Lower leg skin (tissue), 4 donors: ENCODE data around the gene FARS2. TPM values are rescaled to one million over a fixed set of nuclear protein-coding genes. Genes with fewer than 3 reads are reported as not detected.

Experiments used
- DNase-seq, 2 donors: peaks; one replicate each; pipeline ENCODE4 v3.0.0-alpha.2; 2019; ENCODE audit warnings: low spot score in 2 of 2
- H3K4me3 ChIP-seq: fragments of 200-600 bp; sonication (generic); 2 replicates; pipeline ENCODE4 v1.5.1; 2017; ENCODE audit warnings: mild to moderate bottlenecking, low read depth; ENCODE audit not compliant: poor library complexity, severe bottlenecking
- POLR2A ChIP-seq, 2 donors: fragments of 450-650 bp; IDR thresholded peaks; one replicate each; pipeline ENCODE4 v1.6.1; 2016 to 2017; ENCODE audit warnings: antibody characterized with exemption in 2 of 2, mild to moderate bottlenecking in 1 of 2, moderate library complexity in 1 of 2
- WGBS, 2 donors: methylation state at CpG; one replicate each; pipeline ENCODE4 v1.1.5; 2018; 5-methylcytosine and 5-hydroxymethylcytosine counted together
- intact Hi-C: fragments of 100-400 bp; cut with DNase I; formaldehyde crosslinking; loops from one replicate; pipeline ENCODE4 v1.15.0; 2023; ENCODE audit warnings: low total_unique reads
- total RNA-seq, 4 donors: library from RNA; depleted of rRNA; stranded (reverse); fragments of >200 nt; gene quantifications; one replicate each; pipeline ENCODE4 v1.1.0, GENCODE V29; 2016
- TF ChIP-seq, protein P1 (sequence below), 3 donors: fragments of 450-650 bp; IDR thresholded peaks; one replicate each; pipeline ENCODE4 v1.5.1; 2016; ENCODE audit warnings: antibody characterized with exemption in 3 of 3, mild to moderate bottlenecking in 3 of 3, moderate library complexity in 2 of 3

FARS2 gene
- total RNA-seq, 4 donors from 2014 or later = 7.0 to 14.7 (median 11.1) TPM

DNA sequence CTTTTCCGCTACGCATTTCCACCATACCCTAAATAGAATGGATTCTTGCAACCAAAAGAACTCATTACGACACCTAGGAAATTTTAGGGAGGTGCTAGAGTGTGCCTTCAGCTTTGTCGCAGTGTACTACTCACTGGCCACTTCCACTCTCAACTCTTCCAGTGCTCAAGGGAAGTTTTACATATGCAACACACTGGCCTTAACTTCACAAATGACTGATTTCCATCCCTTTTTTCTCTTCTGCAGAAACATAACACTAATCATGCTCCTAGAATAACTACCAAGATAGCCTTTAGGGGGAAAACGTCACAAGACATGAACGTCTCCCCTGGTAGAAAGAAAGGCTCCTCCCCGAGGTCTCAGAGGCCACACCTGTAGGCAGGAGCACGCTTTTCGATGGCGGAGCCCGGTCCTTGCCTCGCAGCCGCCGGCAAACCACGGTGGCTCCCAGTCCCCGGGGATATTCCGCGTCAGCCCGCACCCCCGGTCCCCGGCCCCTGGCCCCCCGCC lies 1.1 kb upstream of the FARS2 start:
- H3K4me3 ChIP-seq = peak overlapping the region; percentile 83
- intact Hi-C loops = no loop called here
- TF ChIP-seq, protein P1, sequence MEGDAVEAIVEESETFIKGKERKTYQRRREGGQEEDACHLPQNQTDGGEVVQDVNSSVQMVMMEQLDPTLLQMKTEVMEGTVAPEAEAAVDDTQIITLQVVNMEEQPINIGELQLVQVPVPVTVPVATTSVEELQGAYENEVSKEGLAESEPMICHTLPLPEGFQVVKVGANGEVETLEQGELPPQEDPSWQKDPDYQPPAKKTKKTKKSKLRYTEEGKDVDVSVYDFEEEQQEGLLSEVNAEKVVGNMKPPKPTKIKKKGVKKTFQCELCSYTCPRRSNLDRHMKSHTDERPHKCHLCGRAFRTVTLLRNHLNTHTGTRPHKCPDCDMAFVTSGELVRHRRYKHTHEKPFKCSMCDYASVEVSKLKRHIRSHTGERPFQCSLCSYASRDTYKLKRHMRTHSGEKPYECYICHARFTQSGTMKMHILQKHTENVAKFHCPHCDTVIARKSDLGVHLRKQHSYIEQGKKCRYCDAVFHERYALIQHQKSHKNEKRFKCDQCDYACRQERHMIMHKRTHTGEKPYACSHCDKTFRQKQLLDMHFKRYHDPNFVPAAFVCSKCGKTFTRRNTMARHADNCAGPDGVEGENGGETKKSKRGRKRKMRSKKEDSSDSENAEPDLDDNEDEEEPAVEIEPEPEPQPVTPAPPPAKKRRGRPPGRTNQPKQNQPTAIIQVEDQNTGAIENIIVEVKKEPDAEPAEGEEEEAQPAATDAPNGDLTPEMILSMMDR (IDR thresholded peaks at IDR 0.05) = no peak
- no peak for TF ChIP-seq POLR2A (IDR thresholded peaks at IDR 0.05)
- WGBS, 2 donors = 2 to 5% methylated on average over 12 to 22 of the region's 22 CpGs
- DNase-seq = peak; percentile 23 to 89

DNA sequence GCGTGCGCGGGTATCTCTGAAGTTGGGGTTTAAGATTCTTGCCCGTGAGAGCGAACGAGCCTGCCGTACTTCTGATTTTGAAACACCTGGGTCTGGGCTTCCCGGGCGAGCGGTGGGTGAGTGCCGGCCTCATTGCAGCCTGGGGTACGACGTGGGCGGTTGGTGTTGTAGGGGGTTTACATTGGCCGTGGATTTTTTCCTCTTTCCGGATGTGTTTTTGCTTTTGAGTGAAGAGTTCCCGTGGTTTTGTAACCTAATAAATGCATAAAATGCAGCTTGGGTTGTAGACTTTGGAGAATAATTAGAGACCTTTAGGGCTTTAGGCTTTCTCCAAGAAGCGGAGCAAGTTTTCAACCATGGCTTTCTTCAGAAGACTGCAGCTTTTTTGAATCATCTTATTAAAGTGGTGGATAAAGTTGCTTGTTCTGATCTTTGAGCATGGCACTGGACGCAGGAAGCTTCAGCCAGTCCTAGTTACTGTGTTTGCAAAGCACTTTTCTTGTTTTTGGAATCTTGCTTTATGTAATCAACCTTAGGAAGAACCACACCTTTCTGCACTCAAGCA lies 314 bp downstream of the FARS2 start:
- TF ChIP-seq POLR2A (IDR thresholded peaks at IDR 0.05) = no peak
- TF ChIP-seq, protein P1 (IDR thresholded peaks at IDR 0.05) = no peak
- 0% methylated on average over 17 to 18 of the region's 19 CpGs for WGBS, 2 donors
- intact Hi-C loops = no loop called here
- peak overlapping the region; percentile 83 for H3K4me3 ChIP-seq
- no peak for DNase-seq

DNA sequence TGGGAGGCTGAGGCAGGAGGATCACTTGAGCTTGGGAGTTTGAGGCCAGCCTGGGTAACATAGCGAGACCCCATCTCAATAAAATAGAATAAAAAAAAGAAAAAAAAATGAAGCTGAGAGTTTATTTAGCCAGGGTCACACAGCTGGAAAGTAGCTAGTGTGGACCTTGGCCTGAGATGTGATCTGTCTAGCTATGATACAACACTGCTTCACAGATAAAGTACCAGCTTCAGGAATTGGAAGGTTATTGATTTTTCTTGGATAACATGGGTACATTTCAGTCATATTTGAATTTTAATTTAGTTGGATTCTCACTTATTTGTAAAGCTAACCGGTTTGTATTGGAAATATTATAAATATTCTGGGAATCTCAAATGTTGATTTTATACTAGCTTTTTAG lies 5.1 kb downstream of the FARS2 start:
- 95 to 96% methylated on average over 2 of the region's 2 CpGs for WGBS, 2 donors
- DNase-seq = no peak
- intact Hi-C loops = no loop called here
- TF ChIP-seq, protein P1 (IDR thresholded peaks at IDR 0.05) = no peak
- no peak for TF ChIP-seq POLR2A (IDR thresholded peaks at IDR 0.05)
- no peak overlapping the region for H3K4me3 ChIP-seq

DNA sequence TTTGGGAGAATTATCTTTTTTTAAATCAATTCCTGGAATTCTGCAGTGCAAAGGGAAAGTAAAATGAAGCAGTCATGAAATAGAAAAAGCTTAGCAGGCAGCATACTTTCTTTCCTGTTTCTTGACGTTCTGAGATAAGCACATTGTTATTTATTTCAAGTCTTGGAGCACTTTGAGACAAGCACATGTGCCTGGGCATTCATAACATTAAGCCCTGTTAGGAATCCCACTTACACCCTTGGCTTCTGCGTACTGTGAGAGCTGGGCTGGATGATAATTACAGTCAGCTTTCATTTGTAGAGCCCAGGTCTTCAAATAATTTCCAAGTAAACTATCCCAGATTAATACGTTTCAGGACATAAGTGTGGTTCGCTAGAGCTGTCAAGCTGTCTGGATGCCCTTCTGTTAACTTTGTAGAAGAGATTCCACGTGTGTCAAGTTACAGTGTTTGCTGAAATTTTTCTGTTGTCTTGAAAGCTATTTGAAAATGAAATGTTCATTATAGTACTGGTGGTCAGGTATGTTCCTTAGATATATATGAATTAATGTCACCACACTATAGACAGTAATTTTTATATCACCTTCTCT lies 8.9 kb downstream of the FARS2 start:
- WGBS, 2 donors = 68 to 69% methylated on average over 5 of the region's 5 CpGs

DNA sequence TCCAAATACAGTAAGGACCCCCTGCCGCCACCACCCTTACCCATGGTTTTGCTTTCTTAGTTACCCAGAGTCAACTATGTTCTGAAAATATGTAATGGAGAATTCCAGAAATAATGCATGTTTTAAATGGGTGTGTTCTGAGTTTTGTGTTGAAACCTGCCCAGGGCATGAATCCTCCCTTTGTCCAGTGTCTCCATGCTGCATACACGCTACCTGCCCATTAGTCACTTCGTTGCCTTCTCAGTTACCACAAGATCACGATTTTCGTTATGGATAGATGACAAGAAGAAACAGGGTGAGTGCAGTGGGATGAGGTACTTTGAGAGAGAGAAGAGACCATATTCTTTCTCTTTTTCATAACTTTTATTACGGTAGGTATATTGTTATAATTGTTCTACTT lies 10.6 kb downstream of the FARS2 start:
- TF ChIP-seq POLR2A (IDR thresholded peaks at IDR 0.05) = no peak
- TF ChIP-seq, protein P1 (IDR thresholded peaks at IDR 0.05) = no peak
- H3K4me3 ChIP-seq = no peak overlapping the region
- intact Hi-C loops = no loop called here
- DNase-seq = no peak
- WGBS, 2 donors = 71 to 76% methylated on average over 6 of the region's 6 CpGs

More for the DNA sequence above, 8.9 kb downstream of the FARS2 start:
- intact Hi-C loops = no loop called here
- no peak overlapping the region for H3K4me3 ChIP-seq
- DNase-seq = no peak
- TF ChIP-seq, protein P1 (IDR thresholded peaks at IDR 0.05) = no peak
- no peak for TF ChIP-seq POLR2A (IDR thresholded peaks at IDR 0.05)
